ENCODE data around the gene KLF12.
A peak's percentile ranks its signal among the peaks of the same experiment; 100 is the strongest.

The KLF12 gene

DNA sequence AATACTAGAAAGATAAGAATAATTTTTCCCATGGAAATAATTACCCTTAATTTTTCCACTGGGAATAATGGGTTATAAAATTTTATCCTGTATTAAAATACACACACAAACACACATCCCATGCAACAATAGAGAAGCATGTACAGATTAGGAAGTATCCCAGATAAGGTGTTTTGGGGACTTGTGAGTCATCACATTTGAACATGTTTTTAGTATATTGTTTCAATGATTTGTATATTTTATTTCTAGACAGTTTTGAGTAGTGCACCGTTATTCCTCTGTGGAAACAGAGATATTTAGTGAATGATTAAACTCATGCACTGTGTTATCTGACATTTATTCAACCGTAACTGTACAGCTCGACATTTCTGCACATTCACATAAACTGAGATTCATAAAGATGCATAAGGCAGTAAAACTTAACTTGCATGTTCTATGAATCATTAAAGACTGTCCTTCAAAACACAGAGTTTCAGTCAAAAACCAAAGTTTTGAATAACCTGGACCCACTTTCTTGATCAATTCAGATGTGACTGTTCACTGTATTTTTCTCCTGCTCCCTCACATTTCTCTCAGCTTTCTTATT, 30.1 kb downstream of the KLF12 start:
- no peak for DNase-seq (ENCODE audit: low spot score)

DNA sequence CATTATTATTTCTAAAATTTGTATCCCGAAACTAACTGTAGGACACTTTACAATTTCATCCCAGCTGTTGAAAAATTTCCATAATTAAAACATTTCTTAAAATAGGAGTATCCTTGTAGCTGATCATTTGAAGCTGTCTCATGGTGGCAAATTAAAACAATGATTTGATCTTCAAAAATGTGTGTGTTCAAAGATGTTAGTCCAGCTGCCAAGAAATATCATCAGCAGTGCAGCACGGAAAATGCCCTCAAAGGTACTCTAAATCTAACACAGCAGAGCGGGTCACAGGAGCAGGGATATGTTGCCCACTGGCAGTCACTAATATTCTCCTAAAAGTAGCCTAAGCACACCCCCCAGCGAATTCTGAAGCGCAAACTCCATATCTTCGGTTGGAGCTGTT, 31.0 kb downstream of the KLF12 start:
- DNase-seq (ENCODE audit: low spot score), result no peak

DNA sequence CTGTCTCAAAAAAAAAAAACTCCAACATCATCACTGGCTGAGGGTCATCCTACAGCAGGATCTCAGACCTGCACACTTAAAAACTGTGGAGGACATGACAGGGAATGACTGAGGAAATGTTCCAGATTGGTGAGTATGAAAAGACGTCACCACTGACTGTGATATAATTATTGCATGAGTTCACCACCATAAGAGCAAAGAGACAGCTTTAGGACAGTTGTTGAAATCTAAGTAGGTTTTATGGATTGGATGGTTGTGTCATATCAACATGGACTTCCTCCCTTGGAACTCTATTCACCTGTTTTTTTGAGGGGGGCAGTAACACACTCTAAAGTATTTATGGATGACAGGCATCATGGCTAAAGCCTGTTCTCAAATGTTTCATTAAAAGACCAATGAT, 31.5 kb downstream of the KLF12 start:
- no peak for DNase-seq (ENCODE audit: low spot score)

DNA sequence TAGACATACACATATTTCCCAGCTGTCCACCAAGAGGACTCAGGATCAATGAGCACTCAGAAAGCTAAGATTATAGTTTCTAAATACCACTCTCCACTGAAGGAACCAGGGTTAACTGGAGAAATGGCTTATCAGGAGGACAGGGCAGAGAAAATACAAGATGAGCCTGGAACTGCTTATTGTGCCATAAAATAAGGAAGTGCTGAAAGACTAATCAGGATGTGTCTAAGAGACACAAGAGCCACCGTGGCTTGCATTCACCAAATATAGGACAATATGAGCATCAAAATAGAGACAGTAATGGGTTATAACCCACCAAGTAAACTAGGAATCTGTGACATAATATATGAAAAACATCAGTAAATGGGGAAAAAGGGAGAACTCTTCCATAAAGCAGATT, 32.8 kb downstream of the KLF12 start:
- DNase-seq (ENCODE audit: low spot score), result no peak

DNA sequence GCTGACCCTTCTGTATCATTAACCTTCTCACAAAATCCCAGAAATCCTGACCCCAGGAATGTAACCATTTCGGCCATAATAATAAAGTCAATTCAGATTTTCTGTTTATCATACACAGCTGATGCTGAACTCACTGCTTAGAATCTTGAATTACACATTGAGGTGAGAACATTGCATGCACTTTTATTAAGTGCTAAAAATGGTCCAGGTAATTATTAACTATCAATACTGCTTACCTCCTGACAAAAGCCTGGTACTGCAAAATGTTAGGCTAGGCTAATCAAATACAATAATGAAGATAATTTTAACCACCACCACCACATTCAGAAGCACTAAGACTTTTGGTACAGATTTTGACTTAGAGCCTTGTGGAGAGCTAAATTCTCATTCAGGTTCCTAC, 36.1 kb downstream of the KLF12 start:
- no peak for DNase-seq (ENCODE audit: low spot score)

DNA sequence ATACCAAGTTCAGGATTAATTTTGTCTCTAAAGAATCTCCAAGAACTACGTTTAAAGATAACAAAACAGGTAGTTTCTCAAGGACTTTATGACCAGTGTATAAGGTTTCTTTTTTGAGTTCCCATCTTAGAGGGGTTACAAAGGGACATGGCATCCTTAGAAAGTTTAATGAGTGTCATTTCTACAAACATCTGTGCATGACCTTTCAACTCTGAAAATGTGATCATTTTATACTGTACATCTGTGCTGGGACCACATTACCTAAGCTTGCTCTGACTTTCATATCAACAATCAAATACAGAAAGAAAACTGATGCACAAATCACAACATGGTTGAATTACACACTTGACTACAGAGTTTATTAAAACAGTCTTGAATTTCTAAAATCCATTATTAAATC, 37.1 kb downstream of the KLF12 start:
- no peak for DNase-seq (ENCODE audit: low spot score)

DNA sequence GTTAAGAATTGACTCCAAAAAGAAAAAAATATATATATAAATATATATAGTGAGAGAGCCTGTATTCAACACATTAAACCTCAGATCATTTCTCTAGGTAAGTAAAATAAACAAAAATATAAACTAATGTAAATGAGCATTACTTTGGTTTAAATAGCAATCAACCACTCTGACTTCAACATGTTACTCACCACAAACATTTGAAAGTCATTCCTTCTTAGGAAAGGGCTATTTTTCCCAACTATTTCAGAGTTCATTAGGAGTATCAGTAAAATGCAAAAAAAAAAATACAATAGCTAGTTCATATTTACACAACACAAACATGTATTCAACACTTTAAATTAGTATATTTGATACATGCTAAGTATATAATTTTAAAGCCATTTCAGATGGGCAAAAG, 40.5 kb downstream of the KLF12 start:
- no peak for DNase-seq (ENCODE audit: low spot score)

DNA sequence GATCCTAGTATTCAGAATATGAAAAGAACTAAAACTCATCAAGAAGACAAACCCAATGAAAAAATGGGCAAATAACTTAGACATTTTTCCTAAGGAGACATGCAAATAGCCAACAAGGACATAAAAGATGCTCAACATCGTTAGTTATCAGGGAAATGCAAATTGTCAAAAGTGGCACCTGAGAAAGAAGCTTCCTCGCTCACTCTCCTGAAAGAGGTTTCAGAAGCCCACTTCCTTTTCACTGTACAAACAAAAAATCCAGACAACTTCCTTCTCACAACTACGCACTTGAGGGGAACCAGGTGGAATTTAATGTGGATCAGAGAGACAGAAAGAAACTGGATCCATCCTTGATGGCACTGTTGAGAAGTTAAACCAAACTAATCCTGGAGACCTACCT, 41.5 kb downstream of the KLF12 start:
- DNase-seq (ENCODE audit: low spot score), result peak; percentile 13

DNA sequence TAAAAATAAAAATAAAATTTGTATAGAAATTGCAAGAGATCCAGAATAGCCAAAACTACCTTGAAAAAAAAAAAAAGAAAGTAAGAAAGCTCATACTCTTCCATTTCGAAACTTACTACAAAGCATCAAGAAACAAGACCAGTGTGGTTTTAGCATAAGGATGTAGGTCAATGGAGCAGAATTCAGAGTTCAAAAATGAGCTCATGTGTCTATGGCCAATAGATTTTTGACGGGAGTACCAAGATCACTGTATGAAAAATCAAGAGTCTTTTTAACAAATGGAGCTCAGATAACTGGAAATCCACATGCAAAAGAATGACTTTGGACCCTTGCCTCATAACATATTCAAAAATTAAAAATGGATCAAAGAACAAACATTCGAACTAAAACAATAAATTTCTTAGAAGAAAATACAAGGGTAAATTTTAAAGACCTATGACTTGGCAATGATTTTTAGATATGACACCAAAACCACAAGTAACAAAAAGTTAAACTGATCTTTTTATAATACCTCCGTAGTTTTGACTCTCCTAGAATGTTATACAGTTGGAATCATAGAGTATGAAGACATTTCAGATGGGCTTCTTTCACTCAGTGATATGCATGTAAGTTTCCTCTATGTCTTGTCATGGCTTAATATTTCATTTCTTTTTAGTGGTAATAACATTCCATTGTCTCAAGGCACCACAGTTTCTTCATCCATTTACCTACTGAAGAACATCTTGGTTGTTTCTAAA, 43.2 kb downstream of the KLF12 start:
- DNase-seq (ENCODE audit: low spot score), result no peak

DNA sequence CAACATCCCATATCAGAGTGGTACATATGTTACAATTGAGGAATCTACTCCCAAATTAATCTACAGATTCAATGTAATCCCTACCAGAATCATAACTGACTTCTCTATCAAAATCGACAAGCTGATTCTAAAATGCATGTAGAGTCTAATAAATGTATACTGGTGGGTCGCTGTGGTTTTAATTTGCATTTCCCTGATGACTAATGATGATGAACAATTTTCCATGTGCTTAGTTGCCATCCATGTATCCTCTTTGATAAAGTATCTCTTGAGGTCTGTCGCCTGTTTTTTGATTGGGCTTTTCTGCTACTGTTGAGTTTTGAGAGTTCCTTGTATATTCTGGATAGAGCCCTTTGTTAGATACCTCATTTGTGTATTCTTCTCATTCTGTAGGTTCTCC, 43.8 kb downstream of the KLF12 start:
- DNase-seq (ENCODE audit: low spot score), result no peak

DNA sequence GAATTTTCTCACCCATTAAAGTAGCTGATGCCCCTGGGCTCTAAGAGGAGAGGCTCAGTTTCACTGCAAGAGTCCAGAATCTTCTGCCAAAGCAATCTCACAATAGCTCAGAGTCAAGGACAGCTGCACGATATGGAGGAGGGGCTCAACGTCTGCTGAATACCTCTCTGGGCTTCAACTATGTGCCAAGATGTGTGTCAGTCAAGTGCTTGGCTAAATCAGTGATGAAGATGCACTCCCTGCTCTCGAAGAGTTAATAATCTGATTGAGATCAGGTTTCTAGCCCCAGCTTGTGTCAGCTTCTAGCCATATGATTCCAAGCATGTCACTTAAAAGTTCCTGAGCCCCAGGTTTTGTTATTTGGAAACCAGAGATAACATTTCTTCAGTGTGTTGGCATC, 46.8 kb downstream of the KLF12 start:
- no peak for DNase-seq (ENCODE audit: low spot score)
